ENCODE results near the gene PTX4. TPM values are rescaled to one million over a fixed set of nuclear protein-coding genes. Genes with fewer than 3 reads are reported as not detected.

The PTX4 gene
- total RNA-seq, 1 donor from 2014 or later, result not detected

DNA sequence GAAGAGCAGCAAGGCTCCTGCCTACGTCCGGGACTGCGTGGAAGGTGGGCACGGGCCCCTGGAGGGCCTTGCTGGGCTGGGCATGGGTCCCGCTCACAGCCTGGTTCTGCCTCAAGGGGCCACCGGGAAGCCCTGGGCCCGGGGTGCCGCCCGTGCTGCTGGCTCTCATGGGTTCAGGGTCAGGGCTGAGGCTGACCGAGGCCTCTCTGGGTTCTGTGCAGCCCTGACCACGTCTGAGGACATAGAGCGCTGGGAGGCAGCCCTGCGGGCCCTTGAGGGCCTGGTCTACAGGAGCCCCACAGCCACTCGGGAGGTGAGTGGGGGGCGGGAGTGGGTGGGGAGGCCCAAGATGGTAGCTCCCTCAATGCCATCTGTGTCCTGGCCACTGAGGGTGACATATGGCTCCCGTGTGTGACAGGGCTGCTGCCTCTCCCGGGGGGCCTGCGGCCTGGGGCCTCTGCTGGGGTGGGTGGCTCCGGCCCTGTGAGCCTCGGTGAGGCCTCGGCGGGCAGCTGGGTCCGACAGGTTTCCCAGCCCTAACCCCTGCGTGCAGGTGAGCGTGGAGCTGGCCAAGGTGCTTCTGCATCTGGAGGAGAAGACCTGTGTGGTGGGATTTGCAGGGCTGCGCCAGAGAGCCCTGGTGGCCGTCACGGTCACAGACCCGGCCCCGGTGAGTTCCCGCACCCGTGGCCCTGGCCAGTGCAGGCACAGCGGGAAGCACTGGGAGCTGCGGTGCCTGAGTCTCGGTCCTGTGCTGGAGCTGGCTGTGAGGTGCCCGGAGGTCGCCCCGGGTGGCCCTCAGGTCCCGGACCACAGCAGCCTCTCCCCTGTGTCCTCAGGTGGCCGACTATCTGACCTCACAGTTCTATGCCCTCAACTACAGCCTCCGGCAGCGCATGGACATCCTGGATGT lies 13.6 kb upstream of the PTX4 start:
- Histone ChIP-seq H3K36me3 (peaks cover 0 to 77% of the 10 kb centered on the region in 2 donors), H3K27me3 (no peaks in the 10 kb centered on the region), H3K4me1 (no peaks in the 10 kb centered on the region), H3K9me3 (no peaks in the 10 kb centered on the region), H3K4me3 (no peak overlapping the region), H3K27ac (no peak overlapping the region)
- intact Hi-C loops (cut with DNase I), result no loop called here
- no peak for DNase-seq (ENCODE audit: extremely low spot score in 2 of 2)
- no peak for TF ChIP-seq POLR2A (IDR thresholded peaks at IDR 0.05)
- TF ChIP-seq, protein P1, sequence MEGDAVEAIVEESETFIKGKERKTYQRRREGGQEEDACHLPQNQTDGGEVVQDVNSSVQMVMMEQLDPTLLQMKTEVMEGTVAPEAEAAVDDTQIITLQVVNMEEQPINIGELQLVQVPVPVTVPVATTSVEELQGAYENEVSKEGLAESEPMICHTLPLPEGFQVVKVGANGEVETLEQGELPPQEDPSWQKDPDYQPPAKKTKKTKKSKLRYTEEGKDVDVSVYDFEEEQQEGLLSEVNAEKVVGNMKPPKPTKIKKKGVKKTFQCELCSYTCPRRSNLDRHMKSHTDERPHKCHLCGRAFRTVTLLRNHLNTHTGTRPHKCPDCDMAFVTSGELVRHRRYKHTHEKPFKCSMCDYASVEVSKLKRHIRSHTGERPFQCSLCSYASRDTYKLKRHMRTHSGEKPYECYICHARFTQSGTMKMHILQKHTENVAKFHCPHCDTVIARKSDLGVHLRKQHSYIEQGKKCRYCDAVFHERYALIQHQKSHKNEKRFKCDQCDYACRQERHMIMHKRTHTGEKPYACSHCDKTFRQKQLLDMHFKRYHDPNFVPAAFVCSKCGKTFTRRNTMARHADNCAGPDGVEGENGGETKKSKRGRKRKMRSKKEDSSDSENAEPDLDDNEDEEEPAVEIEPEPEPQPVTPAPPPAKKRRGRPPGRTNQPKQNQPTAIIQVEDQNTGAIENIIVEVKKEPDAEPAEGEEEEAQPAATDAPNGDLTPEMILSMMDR (IDR thresholded peaks at IDR 0.05), result no peak
- TF ChIP-seq POLR2AphosphoS5 (IDR thresholded peaks at IDR 0.05; ENCODE audit: insufficient read depth in 1 of 2, low read depth in 1 of 2), result no peak

DNA sequence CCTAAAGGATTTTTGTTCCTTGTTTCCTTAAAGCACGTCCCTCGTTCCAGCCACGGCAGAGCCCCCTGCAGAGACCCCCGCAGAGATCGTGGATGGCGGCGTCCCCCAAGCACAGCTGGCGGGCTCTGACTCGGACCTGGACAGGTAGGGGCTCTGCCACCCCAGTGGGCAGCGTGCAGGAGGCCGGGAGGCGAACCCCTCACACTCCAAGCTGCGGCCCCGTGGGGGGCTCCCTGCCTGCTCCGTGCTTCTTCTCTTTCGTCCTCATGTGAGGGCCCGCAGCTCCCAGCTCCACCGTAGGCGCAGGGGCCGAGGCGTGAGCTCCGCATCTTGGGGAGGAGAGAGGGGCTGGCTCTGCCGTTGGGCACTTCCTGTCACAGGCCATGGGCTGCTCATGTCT lies 12.9 kb upstream of the PTX4 start:
- H3K27me3 ChIP-seq, result no peaks in the 10 kb centered on the region
- no peaks in the 10 kb centered on the region for H3K4me1 ChIP-seq
- no peaks in the 10 kb centered on the region for H3K9me3 ChIP-seq
- intact Hi-C loops (cut with DNase I), result no loop called here
- H3K4me3 ChIP-seq, result no peak overlapping the region
- H3K36me3 ChIP-seq, result peaks cover 0 to 84% of the 10 kb centered on the region in 2 donors
- no peak for DNase-seq (ENCODE audit: extremely low spot score in 2 of 2)
- no peak for TF ChIP-seq POLR2AphosphoS5 (IDR thresholded peaks at IDR 0.05; ENCODE audit: insufficient read depth in 1 of 2, low read depth in 1 of 2)
- TF ChIP-seq, protein P1 (IDR thresholded peaks at IDR 0.05), result no peak
- no peak for TF ChIP-seq POLR2A (IDR thresholded peaks at IDR 0.05)
- H3K27ac ChIP-seq, result no peak overlapping the region

DNA sequence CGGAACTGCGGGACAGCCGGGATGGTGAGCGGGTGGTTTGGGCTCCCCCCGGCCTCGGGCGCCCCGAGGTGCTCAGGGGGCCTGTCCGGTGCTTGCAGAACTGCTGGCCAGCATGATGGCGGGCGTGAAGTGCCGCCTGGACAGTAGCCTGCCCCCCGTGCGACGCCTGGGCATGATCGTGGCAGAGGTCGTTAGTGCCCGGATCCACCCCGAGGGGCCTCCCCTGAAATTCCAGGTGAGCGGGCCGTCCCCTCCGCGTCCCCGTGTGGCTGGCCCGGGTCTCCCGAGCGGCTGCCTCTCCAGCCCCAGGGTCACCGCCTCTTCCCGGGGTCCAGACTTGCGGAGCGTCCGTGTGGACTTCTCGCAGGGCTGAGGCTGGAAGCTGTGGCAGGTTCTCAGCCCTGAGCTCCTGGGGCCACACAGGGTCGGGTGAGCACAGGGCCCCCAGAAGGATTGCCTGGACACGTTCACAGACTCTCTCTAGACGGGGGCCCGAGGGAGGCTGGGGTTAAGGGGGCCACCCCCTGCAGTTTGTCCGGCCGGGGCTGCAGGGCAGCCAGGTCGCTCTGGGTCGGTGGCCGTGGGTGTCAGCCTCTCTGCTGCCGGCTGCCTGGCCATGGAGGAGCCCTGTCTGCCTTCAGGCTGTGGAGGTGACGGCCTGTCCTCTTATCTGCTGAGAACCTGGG lies 11.9 kb upstream of the PTX4 start:
- no peak overlapping the region for H3K27ac ChIP-seq
- intact Hi-C loops (cut with DNase I), result no loop called here
- no peaks in the 10 kb centered on the region for H3K4me1 ChIP-seq
- H3K4me3 ChIP-seq, result no peak overlapping the region
- TF ChIP-seq POLR2AphosphoS5 (IDR thresholded peaks at IDR 0.05; ENCODE audit: insufficient read depth in 1 of 2, low read depth in 1 of 2) (no peak), POLR2A (IDR thresholded peaks at IDR 0.05) (no peak)
- TF ChIP-seq, protein P1 (IDR thresholded peaks at IDR 0.05), result no peak
- H3K27me3 ChIP-seq, result no peaks in the 10 kb centered on the region
- DNase-seq (ENCODE audit: extremely low spot score in 2 of 2), result no peak
- H3K9me3 ChIP-seq, result no peaks in the 10 kb centered on the region
- peaks cover 0 to 79% of the 10 kb centered on the region in 2 donors for H3K36me3 ChIP-seq

DNA sequence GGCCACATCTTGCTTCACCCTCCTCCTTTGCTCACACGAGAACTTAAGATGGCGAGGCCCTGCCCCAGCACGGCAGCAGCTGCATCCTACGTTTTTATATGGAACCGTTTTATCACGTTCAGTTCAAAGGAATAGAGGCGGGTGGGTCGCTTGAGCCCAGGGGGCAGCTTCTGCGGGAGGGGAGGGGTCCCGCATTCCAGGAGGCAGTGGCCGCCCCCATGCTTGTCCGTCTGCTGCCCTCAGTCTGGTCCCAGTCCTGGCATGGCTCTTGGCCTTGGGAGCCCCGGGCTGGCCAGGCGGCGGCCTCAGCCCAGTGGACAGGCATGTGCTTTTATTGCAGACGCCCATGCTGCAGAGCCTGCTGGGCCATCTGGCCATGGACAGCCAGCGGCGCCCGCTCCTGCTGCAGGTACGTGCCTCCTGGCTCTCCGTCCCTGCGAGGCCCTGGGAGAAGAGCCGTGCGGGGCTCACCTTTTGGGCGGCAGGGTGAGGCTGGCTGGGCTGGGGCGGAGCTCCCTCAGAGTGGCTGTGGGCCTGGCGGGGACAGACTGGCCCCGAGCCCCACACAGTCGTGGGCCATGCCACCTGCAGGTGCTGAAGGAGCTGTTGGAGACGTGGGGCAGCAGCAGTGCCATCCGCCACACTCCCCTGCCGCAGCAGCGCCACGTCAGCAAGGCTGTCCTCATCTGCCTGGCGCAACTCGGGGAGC lies 11.2 kb upstream of the PTX4 start:
- no peak for DNase-seq (ENCODE audit: extremely low spot score in 2 of 2)
- TF ChIP-seq, protein P1 (IDR thresholded peaks at IDR 0.05), result no peak
- TF ChIP-seq POLR2AphosphoS5 (IDR thresholded peaks at IDR 0.05; ENCODE audit: insufficient read depth in 1 of 2, low read depth in 1 of 2) (no peak), POLR2A (IDR thresholded peaks at IDR 0.05) (no peak)
- no peaks in the 10 kb centered on the region for H3K9me3 ChIP-seq
- no peak overlapping the region for H3K4me3 ChIP-seq
- H3K4me1 ChIP-seq, result peaks cover 2% of the 10 kb centered on the region
- H3K27me3 ChIP-seq, result no peaks in the 10 kb centered on the region
- H3K36me3 ChIP-seq, result peaks cover 0 to 79% of the 10 kb centered on the region in 2 donors
- no peak overlapping the region for H3K27ac ChIP-seq
- intact Hi-C loops (cut with DNase I), result loop anchor here (10.0 kb wide), 2 partner anchors 45 to 115 kb away; partner anchors contain the start of genes CRAMP1 and IFT140
